Superior temporal gyrus (tissue), 1 donor: ENCODE data around the gene CD1E.
"Not testable (repeated sequence)": the region's sequence is repeated elsewhere in the genome, so short reads cannot be mapped to it uniquely, and the experiment has no call there.

ENCODE experiments used
- DNase-seq: peaks from one replicate; pipeline ENCODE4 v3.0.0-alpha.2; 2016; ENCODE audit errors: extremely low spot score

CD1E gene

DNA sequence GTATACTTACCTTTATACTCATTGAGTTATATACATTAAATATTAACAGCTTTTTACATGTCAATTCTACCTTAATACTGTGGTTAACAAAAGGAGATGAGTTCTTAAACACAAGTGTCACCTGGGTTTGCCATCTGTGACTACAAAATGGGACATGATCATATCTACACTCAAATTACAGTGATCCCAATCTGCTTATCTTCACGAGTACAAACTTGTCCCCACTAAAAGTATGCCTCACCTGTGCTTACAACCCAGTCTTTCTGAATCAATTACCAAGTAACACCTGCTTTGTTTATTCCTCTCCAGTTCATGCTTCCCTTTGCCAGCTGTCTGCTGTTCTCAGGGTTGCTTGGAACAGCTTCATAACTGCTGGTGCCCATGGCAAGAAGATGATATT is 8.8 kb downstream of the CD1E start:
- no peak for DNase-seq

DNA sequence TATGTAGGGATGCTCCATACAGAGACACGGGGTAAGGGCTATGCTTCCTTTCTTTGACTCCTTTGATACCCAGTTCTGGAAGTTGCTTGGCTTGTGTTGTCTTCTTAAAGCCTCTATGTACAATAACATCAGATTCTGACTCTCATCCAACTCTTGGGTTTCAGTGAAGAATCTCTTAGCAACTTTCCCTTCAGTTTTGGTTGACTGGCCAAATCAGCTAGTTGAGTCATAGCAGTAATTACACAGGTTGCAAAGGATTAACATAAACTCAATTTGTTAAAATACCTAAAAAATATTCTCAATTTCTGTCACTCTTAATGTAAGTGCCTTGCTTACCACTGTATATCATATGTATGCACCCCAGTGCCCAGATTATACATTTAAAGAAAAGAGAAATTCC is 9.2 kb downstream of the CD1E start:
- no peak for DNase-seq

DNA sequence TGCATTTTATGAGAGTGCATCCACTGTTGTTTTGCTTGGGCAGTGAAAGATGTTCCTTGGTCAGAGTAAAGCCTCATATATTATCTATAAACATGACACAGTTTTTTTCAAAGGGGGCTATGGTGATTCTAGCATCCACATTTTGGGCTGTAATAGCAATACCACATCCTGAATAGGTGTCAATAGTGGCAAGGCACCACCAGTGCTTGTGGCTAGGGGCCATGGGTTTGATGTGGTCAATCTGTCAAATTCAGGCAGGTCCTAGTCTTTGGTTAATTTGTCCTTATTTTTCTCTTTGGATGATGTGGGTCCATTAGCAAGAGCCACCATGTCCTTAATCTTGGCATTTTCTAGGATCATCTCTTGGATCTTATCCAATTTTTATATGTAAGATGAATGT is 13.1 kb downstream of the CD1E start:
- DNase-seq: no peak

DNA sequence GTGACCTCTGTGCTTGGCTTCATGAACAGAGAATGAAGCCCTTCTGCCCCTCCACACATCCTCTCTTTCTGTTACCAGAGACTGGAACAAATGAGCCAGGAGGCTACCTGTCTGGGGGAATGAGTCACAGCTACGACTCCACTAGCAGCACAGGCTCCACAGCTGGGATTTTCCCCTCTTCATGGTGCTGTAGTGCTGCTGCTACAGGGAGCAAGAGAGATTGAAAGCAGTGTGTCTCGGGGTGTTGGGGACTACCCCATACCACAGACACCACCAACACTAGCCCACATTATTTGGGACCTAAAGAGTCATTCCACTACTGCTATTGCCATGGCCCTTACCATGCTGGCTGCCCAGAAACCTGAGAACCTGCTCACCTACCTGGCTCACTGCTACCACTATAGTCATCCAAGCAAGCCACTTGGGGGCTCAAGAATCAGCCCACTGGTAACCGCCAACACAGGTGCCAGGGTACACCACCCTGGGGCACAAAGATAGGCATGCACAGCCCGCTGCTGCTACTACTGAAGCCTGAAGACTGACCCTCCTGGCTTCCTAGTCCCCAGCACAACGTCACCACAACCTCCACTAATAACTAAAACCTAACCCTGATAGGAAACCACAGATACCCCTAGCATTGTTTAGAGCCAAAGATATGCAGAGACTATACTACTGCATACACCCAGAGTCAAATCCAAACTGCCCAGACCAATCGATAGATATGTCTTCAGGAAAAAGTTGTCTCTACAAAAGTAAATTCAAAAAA is 17.7 kb downstream of the CD1E start:
- no peak for DNase-seq

DNA sequence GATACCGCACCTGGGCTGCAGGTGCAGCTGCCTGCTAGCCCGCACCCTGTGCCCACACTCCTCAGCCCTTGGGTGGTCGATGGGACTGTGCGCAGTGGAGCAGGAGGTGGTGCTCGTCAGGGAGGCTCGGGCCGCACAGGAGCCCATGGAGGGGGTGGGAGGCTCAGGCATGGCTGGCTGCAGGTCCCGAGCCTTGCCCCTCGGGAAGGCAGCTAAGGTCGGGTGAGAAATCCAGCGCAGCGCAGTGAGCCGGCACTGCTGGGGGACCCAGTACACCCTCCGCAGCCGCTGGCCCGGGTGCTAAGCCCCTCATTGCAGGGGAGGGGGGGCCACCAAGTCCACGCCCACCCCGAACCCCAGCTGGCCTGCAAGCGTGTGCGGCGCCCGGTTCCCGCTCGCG is 20.4 kb downstream of the CD1E start:
- DNase-seq: not testable (repeated sequence)

DNA sequence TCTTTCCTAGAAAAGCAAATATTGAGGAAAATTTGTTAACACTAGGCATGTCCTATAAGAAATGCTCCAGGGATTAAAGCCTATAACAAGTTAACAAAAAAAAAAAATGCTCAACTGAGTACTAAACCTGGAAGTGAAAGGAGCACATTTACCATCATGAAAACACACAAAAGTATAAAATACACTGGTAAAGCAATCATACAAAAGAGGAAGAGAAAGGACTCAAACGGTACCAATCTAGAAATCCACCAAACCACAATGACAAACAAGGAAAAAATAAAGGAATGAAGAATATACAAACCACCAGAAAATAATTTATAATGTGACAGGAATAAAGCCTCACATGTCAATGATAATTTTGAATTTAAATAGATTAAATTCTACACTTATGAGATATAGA is 21.2 kb downstream of the CD1E start:
- no peak for DNase-seq

DNA sequence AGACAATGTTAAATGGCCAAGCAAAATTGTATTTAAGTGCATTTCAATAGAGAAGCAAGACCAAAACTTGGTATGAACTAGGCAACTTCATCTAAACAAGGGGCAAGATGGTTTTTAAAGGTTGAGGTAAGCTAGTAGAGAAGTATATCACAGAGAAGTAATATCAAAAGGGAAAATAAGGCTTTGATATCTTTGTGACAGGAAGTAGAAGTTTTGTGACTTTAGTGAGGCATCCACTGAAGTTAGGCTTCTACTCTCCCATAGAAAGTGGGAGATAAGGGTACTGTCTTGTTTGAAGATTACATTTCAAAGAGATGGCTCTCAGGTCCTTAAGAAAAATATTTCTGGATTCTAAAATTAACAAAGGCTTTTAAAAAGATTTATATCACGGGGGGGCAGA is 36.6 kb downstream of the CD1E start:
- no peak for DNase-seq

DNA sequence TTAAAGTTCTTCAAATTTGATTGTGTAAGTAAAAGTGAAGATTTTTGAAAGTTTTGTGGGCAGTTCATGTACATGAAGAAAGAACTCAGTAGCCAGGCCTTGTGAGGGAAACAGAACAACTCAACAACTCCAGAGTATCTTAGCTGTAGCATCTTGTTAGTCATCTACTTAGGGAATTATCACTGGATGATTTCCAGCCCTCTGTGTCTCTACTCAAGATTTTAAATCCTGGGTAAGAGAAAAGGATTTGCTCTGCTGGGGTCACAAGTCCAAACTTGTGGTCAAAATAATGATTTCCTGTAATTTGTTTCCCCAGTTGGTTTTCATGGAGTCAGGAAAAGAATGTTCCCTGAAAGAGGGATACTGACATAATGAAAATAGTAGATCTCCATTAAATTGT is 37.4 kb downstream of the CD1E start:
- DNase-seq: no peak

DNA sequence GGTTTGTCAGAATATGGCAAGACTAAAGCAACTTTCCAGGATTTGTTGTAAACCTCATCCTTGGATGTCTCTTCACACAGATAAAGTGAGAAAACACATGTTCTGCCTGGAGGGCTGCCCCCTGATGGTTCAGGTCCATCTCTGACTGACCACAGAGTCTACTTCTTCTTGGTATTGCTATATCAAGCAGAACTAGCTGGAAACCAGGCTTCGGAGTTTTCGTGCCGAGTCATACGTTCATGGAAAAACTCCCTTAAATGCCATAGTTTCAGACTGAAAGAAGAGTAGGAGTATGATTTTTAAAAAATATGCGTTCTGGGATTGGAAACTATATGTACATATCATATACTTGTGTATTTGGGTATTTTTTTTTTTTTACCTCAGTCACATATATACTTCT is 39.8 kb downstream of the CD1E start:
- DNase-seq: no peak

DNA sequence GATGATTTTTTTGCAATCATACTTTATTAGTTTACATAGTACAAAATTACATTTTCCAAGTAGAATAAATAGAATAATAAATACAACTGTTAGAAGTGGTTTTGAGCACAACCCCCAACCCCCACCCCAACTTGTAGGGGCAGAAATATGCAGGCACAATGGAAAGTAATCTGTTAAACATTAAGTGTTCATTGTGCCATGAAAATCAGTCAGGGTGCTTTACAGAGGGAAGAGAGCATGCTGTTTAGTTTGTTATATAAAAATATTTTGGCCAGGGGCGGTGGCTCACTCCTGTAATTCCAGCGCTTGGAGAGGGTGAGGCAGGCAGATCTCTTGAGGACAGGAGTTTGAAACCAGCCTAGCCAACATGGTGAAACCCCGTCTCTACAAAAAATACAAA is 43.0 kb downstream of the CD1E start:
- no peak for DNase-seq

DNA sequence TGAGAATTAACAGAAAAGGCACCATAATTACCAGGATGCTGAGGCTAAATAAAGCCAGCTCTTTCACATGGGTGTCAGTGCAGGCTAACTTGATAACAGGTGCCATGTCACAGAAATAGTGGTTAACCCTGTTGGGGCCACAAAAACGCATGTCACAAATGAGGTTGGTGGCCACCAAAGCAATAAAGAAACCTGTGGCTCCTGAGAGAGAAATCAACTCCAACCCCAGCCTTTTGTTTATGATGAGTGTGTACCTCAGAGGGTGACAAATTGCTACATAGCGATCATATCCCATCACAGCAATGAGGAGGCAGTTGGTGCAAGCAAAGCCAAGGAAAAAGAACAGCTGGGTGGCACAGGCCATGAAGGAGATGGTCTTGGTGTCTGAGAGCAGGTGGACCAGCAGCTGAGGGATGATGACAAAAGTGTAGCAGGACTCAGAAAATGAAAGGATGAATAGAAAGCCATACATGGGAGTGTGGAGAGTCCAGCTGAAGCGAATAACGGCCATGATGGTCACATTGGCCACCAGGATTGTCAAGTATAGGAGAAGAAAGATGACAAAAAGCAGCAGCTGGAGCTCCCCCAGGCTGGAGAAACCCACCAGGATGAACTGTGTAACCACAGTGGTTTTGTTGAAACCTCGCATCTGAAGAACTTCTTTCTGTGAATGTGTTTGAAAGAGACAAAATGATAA is 45.3 kb downstream of the CD1E start, which contains the start of gene OR10T2:
TSS of gene OR10T2 (minus strand) at position 649 of the 697 bp plus-strand sequence. CDS start at position 649, 0 bp downstream.
- DNase-seq: no peak

DNA sequence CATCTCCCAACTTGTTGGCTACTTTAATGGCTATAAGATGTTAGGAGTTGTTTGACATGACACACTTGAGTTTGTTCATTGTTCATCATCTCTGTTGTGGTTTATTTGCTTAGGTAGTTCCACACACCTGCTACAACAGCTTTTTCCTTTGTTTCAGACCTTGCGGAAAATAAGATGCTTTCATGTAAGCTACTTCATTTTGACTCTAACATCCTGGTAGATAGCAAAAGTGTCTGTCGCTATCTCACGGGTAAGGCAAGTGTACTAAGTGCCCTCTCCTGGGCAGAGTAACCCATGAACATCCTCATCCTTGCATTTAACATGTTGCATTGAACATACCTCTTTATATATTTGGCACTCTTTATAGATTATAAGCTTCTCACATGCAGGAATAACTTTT is 47.2 kb downstream of the CD1E start:
- no peak for DNase-seq

DNA sequence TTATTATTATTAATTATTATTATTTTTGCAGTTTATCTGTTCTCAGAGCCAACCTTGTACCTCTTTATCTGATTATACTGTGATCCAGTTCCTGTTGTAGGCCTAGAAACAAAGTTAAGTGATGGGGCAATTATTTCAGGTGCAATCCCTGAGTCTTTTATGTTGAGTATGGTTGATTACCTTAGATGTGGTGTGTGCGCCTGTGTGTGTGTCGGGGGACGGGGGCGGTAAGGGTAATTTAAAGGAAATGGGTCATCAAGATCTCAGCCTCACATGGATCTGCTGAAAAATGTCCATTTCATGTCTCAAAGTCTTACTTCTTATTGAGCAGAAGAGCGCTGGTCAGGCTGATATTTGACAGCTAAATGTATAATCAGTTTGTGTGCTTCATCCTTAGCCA is 53.4 kb downstream of the CD1E start:
- DNase-seq: no peak
